ENCODE measurements around the gene CYP26A1.

Gene CYP26A1

DNA sequence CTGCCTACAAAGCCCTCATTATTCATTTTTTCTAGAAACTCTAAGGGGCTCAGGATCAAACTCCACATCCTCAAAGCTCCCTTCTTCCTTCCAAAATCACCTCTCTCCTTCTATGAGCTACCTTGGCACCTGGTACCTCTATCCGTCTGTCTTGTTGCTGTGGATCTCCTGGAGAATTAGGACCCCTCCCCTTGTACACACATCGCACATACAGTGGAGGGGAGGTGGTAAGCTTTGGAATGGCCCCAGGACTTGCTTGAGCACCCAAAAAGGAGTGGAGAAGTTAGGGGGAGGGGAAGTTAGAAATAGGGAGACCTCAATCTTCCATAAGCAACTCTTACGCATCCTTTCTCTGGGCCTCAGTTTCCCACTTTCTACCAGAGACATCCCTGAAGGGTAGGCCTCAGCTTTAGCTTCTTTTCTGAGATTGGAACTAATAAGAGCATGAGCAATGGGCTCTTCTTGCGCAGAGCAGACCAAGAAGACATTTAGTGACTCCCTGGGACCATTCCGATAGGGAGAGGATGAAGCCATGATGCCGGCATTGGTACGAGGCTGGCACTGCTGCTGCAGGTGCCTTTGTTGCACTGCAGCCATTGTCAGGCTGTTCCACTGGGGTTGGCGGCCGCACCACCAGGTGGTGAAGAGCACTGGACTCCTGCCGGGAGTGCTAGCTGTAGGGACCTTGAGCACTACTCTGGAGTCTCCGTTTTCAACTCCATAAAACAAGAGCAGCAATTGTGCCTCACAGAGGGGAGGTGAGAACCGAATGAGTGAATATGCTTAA lies 8.6 kb upstream of the CYP26A1 start:
- DNase-seq (ENCODE audit: low spot score), result no peak

DNA sequence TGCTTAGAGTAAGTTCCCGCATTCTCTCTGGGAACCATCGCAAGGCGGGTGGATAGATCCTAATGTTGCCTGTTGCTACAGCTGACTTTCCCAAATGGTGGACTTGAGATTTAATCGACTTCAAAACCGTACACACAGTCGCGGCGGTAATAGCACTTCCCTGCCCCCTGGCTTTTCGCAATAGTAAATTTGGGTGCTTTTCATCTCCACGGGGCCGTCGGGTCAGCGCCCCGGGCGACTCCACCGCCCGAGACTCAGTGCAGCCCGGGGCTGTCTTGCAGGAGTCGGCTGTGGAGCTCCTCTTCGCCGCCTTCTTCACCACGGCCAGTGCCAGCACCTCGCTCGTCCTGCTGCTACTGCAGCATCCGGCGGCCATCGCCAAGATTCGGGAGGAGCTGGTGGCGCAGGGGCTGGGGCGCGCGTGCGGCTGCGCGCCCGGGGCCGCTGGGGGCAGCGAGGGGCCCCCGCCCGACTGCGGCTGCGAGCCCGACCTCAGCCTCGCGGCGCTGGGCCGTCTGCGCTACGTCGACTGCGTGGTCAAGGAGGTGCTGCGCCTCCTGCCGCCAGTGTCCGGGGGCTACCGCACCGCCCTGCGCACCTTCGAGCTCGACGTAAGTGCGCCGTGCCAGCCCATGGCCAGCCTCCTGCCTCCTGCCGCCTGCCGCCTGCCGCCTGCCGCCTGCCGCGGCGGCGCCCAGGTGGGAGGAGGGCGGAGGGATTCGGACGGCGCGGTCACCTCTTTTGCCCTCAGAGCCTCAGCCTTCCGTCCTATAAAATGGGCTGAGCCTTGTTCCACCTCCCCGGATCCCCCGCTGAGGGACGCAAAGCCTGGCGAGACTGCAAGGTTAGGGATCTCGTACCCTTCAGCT lies 7.8 kb upstream of the CYP26A1 start:
- DNase-seq (ENCODE audit: low spot score), result no peak

DNA sequence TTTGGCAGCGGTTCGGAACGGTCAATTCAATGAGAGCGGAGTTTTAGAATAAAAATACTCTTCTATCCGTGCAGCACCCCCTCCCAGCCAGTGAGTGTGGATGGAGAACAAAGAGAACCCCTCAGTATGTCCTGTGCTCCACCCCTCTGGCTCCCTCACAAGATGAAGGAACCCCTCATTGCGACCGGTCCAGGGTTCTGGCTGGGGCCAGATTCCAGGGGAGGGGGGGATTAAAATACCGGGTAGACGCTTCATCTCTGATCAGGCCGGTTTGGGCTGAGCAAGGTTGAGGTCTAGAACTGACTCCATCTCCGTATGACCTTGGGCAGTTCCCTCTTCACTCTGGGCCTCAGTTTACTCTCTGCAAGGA lies 7.2 kb upstream of the CYP26A1 start:
- DNase-seq (ENCODE audit: low spot score), result no peak

DNA sequence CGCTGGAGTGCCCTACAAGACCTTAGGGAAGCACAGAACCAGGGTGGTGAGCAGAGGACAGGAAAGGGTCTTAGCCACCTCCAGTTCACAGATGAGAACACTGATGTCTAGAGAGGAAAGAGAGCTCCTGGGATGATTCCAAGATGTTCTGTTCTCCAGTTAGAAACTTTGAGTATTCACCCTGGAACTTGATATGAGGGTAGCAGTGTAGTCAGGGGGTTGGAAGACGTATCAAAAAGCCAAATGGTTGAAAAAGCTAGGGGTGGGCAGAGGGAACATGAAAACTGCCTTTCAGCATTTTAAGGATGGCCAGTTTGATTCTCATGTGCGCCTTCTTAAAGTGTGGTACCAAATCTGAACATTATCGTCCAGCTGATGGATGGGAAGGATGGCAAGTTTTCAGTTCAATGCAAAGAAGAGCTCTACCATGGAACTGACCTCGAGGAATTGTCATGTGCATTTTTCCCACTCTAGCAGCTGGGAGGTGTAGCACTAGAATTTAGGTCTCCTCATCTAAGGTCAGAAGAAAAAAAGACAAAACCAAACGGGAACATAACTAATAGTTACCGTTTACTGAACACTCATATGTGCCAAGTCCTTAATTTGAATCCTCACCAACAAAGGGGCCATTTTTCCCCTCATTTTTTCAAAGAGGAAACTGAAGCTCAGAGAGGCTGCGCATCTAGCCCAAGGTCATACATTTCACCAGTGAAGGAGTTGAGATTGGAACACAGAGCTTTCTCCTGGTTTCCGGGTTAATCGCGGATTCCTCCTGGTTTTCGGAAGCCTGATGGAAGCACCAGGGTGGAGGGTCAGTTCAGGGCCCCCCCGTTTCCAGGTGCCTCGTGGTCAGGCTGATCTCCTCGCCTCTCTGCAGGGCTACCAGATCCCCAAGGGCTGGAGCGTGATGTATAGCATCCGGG lies 6.0 kb upstream of the CYP26A1 start:
- DNase-seq (ENCODE audit: low spot score), result no peak

DNA sequence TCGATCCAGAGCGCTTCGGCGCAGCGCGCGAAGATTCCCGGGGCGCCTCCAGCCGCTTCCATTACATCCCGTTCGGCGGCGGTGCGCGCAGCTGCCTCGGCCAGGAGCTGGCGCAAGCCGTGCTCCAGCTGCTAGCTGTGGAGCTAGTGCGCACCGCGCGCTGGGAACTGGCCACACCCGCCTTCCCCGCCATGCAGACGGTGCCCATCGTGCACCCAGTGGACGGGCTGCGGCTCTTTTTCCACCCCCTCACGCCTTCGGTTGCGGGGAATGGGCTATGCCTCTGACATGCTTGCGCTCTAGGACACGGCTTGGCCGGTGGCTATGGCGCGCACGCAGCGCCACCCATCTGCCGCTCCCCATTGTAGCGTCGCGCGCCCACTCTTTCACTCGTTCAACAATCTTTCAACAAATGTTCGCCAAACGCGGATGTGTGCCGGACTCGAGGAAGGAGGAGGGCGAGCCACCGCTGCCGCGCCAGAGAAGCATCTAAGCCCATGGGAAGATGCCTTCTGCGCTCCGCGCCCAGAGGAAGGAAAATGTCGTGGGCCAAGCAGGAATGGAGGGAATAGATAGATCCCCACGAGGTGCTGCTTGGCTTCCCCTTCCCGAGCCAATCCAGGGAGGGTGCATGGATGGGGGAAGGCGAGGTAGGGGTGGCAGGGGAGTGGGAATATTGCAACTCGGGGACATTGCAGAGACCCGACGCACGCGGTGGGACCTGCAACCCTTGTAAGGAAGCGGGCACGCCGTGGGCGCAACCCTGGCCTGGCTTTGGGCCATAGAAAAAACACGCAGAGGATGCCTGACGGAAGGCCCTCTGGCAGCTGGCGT lies 5.1 kb upstream of the CYP26A1 start:
- no peak for DNase-seq (ENCODE audit: low spot score)

DNA sequence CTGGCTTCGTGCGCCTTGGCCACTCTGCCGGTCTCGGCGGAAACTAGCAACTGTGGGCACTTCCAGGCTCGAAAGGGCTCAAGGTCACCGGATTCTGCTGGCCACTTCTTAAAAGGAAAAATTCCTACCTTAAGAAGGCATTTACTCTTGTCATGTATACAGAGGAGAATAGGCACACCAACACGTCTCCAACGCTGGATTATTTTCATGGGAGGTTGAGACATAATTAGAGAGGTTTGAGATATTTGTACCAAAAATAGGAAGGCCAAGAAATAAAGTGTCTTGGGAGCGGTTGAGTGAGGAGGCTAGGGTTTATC lies 4.5 kb upstream of the CYP26A1 start:
- no peak for DNase-seq (ENCODE audit: low spot score)

DNA sequence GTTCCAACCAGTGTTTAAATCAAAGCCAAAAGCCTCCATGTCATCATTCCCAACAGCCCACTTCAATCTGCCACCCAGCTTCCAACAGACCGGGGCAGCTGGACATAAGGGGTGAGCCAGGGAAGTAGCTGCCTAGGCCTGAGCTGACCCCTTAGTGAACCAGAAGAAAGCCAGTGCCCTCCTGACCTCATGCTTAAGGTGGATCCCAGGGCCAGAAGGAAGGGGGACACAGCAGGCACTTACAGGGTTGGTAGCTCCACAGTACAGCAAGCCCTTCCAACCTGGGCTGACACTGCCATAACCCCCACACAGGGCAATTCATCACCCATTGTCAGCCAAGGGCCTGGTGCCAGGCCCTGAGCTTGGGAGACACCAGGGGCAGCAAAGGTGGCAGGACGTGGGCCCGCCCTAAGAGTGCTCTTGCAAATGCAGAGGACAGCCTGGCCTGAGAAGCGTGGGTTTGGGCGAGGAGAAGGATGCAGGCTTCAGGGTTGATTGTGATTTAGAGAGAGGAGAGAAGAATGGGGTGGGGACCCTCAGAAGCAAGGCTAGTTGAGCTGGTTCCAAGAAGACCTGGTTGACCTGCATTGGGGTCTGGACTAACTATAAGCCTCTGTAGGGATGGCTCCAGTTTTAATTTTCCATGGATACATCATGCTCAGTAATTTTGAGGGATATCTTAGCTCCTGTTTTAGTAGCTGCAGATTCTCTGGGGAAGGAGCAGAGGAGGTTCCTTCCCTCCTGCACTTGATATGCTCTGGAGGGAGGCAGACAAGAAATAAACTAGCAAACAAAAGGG lies 3.1 kb upstream of the CYP26A1 start:
- DNase-seq (ENCODE audit: low spot score), result no peak

DNA sequence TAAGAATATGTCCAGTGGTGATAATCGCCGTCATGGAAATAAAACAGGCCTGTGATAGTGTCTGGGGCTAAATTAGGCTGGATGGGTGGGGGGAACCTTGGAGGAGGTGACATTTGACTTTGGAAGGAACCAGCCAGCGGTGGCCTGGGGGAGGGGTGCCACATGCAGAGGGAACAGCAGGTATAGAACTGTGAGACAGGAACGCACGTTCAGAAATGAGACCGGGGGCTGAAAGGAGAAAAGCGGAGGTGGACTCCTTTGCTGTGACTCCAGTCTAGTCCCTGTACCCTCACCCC lies 2.6 kb upstream of the CYP26A1 start:
- DNase-seq (ENCODE audit: low spot score), result no peak

DNA sequence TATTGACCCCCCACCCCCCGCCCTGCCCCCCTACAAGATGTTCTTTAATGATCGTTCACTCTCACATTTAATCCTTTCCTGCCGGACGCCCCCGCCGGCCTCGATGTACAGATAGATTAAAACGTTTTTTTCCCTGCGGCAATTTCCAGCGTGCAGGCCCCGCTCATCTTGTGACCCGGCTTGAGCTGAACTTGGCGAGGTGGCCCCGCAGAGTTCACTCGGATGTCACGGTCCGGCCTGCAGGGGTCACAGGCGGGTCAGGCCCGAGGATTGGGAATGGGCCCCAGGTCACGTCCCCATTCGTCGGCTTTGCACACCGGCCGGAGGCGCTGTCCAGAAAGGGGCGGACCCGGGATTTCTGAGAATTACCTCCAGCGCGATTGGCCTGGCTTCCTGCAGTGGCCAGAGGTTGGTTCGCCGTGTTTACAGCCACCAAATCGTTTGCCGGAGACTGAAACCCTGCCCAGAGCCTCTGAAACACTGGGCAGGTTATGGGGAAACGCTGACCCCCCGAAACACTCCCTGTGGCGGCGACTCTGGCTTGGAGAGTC lies 1.9 kb upstream of the CYP26A1 start:
- no peak for DNase-seq (ENCODE audit: low spot score)

DNA sequence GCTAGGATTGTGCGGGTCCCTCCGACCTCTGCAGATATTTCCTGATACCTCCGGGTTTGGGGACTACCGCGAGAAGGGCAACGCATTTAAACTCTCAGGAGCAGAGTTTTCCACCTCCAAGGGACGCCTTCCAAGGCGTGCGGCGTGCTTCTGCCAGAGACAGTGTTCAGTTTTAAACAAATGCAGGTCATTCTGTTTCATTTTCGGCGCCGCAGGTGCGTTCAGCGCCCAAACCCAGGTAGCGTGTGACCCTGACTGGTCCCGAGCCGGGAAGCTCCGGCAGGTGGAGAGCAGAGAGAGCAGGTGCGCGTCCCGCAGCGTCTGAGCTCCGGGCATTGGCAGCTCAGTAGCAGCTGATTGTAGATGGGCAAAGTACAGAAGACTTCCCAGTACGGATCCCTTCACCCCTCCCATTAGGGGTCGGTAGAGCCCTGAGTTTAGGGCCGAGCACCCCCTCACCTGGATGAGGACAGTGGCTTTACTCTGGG lies 1.4 kb upstream of the CYP26A1 start:
- peak; percentile 29 for DNase-seq (ENCODE audit: low spot score)

DNA sequence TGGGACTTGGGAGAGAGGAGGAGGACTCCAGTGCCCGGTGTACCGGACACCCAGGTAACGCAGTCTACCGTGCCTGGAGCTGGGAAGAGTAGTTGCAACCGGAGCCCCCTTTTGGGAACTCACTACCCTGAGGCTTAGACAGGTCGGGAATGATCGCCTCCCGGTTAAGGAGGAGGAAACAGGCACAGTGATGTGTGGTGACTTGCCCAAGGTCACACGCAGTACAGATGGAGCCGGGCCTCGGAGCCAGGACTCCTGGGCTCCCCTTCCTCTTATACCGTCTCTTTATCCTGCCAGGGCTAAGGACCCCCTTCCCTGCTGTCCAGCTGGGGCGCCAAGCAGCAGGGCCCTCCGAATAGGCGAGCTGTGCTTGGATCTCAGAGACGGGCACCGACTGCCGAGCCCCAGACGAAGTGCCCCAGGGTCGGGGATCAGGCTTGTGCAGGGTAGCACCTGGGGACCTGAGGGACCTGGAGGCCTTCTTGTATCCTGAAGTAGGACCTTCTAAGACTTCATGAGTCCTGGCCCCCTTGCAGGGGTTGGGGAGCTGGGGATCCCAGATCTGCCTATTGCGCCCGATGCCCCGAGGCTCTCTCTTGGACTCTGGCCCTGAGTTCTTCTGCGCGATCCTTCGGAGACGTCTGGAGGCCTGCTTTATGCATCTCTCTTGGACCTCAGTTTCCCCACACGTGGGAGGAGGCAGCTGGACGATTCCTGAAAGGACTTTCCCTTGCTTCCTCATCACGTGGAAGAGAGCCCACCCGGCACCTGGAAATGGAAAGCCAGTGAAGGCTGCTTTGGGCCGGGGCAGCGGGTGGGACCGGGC lies 767 bp upstream of the CYP26A1 start:
- no peak for DNase-seq (ENCODE audit: low spot score)

DNA sequence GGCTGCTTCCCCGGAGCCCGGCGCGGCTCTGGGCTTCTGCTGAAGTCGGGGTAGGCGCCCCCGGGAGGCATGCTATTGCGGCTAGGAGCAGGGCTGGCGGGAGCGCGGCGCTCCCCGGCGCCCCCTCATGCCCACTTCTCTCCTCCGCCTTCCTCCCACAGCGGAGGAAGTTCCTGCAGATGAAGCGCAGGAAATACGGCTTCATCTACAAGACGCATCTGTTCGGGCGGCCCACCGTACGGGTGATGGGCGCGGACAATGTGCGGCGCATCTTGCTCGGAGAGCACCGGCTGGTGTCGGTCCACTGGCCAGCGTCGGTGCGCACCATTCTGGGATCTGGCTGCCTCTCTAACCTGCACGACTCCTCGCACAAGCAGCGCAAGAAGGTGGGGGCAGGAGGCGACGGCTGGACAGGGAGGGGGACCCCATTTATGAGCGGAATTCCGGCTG lies 479 bp downstream of the CYP26A1 start:
- peak; percentile 54 for DNase-seq (ENCODE audit: low spot score)

DNA sequence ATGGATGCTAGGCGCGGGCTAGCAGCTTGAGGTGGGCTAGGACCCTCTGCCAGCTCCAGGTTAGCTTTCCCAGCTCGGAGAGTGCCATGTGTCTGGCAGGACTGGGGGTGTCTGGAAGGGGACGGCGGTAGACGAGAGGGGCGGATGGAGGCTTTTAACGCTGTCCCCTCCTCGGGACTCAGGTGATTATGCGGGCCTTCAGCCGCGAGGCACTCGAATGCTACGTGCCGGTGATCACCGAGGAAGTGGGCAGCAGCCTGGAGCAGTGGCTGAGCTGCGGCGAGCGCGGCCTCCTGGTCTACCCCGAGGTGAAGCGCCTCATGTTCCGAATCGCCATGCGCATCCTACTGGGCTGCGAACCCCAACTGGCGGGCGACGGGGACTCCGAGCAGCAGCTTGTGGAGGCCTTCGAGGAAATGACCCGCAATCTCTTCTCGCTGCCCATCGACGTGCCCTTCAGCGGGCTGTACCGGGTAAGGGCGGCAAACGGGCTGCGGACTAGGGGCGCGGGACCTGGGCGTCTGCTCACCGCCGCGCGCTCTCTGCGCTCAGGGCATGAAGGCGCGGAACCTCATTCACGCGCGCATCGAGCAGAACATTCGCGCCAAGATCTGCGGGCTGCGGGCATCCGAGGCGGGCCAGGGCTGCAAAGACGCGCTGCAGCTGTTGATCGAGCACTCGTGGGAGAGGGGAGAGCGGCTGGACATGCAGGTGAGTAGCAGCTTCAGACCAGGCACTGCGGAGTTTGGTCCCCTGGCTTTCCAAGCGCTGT lies 1.1 kb downstream of the CYP26A1 start:
- no peak for DNase-seq (ENCODE audit: low spot score)

DNA sequence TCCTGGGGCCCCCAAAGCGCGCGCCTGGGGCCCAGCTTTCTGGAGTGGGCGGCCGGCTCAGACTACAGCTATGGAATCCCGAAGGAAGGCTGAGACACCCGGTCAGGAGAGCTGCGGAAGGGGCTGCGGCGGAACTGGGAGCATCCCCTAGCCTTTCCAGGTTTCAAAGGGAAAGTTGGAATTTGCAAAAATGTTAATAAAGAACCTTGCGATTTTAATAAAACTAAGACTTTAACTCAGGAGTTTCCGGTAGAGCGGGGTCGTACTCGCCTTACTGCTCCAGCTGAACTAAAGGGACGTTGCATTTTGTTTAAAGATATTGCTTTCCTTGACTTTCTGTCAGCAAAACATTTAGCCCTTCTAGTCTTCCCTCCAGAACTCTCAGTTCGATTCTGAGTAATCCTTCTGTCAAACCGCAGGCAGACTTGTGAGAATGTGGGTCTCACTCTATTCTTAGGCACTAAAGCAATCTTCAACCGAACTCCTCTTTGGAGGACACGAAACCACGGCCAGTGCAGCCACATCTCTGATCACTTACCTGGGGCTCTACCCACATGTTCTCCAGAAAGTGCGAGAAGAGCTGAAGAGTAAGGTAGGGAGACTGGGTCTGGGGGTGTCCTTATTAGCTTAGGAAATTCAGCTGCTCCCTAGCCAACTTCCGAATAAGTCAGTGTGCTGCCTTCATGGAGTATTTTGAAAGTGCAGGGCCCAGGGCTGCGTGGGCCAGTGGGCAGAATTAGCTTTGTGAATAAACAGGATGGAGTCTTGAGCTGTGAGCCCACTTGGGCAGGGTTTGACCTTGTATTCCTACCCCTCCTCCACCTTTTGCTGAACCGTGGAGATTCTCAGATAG lies 1.9 kb downstream of the CYP26A1 start:
- no peak for DNase-seq (ENCODE audit: low spot score)

DNA sequence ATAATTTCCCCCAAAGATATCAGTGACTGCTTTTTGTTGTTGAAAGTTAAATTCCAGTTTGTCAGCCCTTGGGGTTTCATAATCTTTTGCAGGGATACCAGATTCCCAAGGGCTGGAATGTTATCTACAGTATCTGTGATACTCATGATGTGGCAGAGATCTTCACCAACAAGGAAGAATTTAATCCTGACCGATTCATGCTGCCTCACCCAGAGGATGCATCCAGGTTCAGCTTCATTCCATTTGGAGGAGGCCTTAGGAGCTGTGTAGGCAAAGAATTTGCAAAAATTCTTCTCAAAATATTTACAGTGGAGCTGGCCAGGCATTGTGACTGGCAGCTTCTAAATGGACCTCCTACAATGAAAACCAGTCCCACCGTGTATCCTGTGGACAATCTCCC lies 3.2 kb downstream of the CYP26A1 start:
- no peak for DNase-seq (ENCODE audit: low spot score)

DNA sequence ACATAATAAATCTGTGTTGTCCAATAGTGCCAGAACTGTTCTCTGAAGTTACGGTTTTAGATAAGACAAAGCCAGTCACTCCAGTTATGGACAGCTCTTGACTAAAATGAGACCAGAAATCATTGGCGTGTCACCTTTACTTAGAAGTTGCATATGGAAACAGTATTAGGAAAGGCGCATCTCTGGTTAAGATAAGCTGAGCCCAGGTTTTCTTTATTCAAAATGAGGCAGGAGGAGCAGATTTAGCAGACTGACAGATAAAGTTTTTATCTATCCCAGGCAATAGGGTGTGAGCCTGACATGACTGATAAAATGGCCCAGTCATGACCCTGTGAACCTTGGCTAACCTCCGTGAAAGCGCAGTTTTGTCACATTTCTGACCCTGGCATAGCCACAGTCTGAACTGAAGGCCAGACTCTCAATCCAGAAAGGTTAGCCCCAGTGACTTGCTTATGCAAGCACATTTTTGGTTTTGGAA lies 4.2 kb downstream of the CYP26A1 start:
- DNase-seq (ENCODE audit: low spot score), result no peak

DNA sequence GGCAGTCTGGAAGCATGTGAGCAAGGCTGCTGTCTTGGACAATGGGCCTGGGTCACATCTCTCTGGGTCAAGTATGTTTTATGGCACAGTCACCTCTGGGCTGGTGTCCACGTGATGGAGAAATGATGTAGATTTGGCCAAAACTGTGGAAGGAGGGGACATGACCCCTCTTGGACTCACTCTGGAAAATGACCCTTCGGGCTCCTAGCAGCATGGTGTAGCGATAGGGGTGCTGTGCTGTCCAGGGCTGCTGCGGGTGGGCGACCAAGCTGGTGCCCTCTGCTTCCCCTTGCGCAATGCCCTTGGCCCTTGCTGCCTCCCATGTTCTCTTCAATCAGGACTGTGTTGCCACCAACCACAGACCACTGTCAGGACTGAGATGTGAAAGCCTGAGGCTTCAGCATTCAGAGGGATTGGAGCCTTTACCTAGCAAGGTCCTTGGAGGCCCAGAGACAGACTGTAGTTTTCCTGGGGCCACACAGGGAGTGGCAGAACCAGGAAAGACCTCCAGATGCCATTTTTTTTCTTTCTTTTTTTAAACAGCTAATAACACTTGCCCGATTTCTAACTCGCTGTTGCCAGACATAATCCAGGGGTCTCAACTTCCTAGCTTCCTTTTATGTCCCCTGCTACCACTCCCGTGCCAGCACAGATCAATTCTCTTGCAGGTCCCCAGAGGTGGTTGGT lies 6.1 kb downstream of the CYP26A1 start:
- DNase-seq (ENCODE audit: low spot score), result no peak

Measured in NAMALWA (cell line).